ENCODE measurements around the gene EIF2S3B. TPM values are rescaled to one million over a fixed set of nuclear protein-coding genes. Genes with fewer than 3 reads are reported as not detected.
"Not testable (repeated sequence)": the region's sequence is repeated elsewhere in the genome, so short reads cannot be mapped to it uniquely, and the experiment has no call there.

The EIF2S3B gene
- total RNA-seq, 1 experiment from 2014 or later = 3.8 TPM

GRCh38 chr12:10466311-10466710, 39.4 kb upstream of the EIF2S3B start:
- H3K27ac ChIP-seq (ENCODE audit: low read depth, low read length, poor library complexity, severe bottlenecking) = no peak overlapping the region
- no peaks in the 10 kb centered on the region for H3K9me3 ChIP-seq (ENCODE audit: low read depth, low read length, poor library complexity, severe bottlenecking)
- CTCF ChIA-PET = no interaction called here
- H3K36me3 ChIP-seq (ENCODE audit: insufficient read depth, low read length, poor library complexity, severe bottlenecking) = no peaks in the 10 kb centered on the region
- H3K4me3 ChIP-seq (ENCODE audit: low read depth, low read length, poor library complexity, severe bottlenecking) = no peak overlapping the region
- intact Hi-C loops (cut with micrococcal nuclease; ENCODE audit: unreplicated experiment) = no loop called here
- no peak for TF ChIP-seq CTCF (conservative IDR thresholded peaks at IDR 0.05; ENCODE audit: low read depth, low read length)
- no peak for TF ChIP-seq EZH2 (IDR thresholded peaks at IDR 0.05; ENCODE audit: borderline replicate concordance, low read depth, low read length, poor library complexity, severe bottlenecking)
- POLR2A ChIA-PET (ENCODE audit: low non-redundant PET) = no interaction called here
- BruUV-seq (replicated peaks) = no TSS peak
- no peaks in the 10 kb centered on the region for H3K27me3 ChIP-seq (replicated peaks; ENCODE audit: insufficient read depth, low read depth, low read length, poor library complexity)
- no peaks in the 10 kb centered on the region for H3K4me1 ChIP-seq (ENCODE audit: insufficient read depth, low read length, poor library complexity, severe bottlenecking)
- DNase-seq (ENCODE audit: low spot score) = no peak

- TF ChIP-seq EZH2 (IDR thresholded peaks at IDR 0.05; ENCODE audit: borderline replicate concordance, low read depth, low read length, poor library complexity, severe bottlenecking) = no peak
- no TSS peak for BruUV-seq (replicated peaks)
- Histone ChIP-seq H3K27ac (ENCODE audit: low read depth, low read length, poor library complexity, severe bottlenecking) (no peak overlapping the region), H3K36me3 (ENCODE audit: insufficient read depth, low read length, poor library complexity, severe bottlenecking) (no peaks in the 10 kb centered on the region), H3K4me1 (ENCODE audit: insufficient read depth, low read length, poor library complexity, severe bottlenecking) (no peaks in the 10 kb centered on the region), H3K9me3 (ENCODE audit: low read depth, low read length, poor library complexity, severe bottlenecking) (no peaks in the 10 kb centered on the region), H3K27me3 (replicated peaks; ENCODE audit: insufficient read depth, low read depth, low read length, poor library complexity) (no peaks in the 10 kb centered on the region), H3K4me3 (ENCODE audit: low read depth, low read length, poor library complexity, severe bottlenecking) (no peak overlapping the region)
- intact Hi-C loops (cut with micrococcal nuclease; ENCODE audit: unreplicated experiment) = no loop called here
- ChIA-PET CTCF (no interaction called here), POLR2A (ENCODE audit: low non-redundant PET) (no interaction called here)
- no peak for DNase-seq (ENCODE audit: low spot score)
Observed at GRCh38 chr12:10469701-10470100, 36.0 kb upstream of the EIF2S3B start.

- H3K9me3 ChIP-seq (ENCODE audit: low read depth, low read length, poor library complexity, severe bottlenecking); H3K27ac ChIP-seq (ENCODE audit: low read depth, low read length, poor library complexity, severe bottlenecking); H3K4me1 ChIP-seq (ENCODE audit: insufficient read depth, low read length, poor library complexity, severe bottlenecking); H3K4me3 ChIP-seq (ENCODE audit: low read depth, low read length, poor library complexity, severe bottlenecking); POLR2A ChIA-PET (ENCODE audit: low non-redundant PET); H3K36me3 ChIP-seq (ENCODE audit: insufficient read depth, low read length, poor library complexity, severe bottlenecking); CTCF ChIA-PET; H3K27me3 ChIP-seq (replicated peaks; ENCODE audit: insufficient read depth, low read depth, low read length, poor library complexity); BruUV-seq (replicated peaks); intact Hi-C loops (cut with micrococcal nuclease; ENCODE audit: unreplicated experiment); DNase-seq (ENCODE audit: low spot score): not testable (repeated sequence)
Observed at GRCh38 chr12:10472808-10473207, 32.9 kb upstream of the EIF2S3B start.

- DNase-seq (ENCODE audit: low spot score); intact Hi-C loops (cut with micrococcal nuclease; ENCODE audit: unreplicated experiment); CTCF ChIA-PET; H3K4me3 ChIP-seq (ENCODE audit: low read depth, low read length, poor library complexity, severe bottlenecking); H3K27me3 ChIP-seq (replicated peaks; ENCODE audit: insufficient read depth, low read depth, low read length, poor library complexity); H3K36me3 ChIP-seq (ENCODE audit: insufficient read depth, low read length, poor library complexity, severe bottlenecking); H3K9me3 ChIP-seq (ENCODE audit: low read depth, low read length, poor library complexity, severe bottlenecking); POLR2A ChIA-PET (ENCODE audit: low non-redundant PET); H3K27ac ChIP-seq (ENCODE audit: low read depth, low read length, poor library complexity, severe bottlenecking); BruUV-seq (replicated peaks); H3K4me1 ChIP-seq (ENCODE audit: insufficient read depth, low read length, poor library complexity, severe bottlenecking): not testable (repeated sequence)
Observed at GRCh38 chr12:10481901-10482300, 23.8 kb upstream of the EIF2S3B start.

- H3K27ac ChIP-seq (ENCODE audit: low read depth, low read length, poor library complexity, severe bottlenecking); POLR2A ChIA-PET (ENCODE audit: low non-redundant PET); BruUV-seq (replicated peaks); intact Hi-C loops (cut with micrococcal nuclease; ENCODE audit: unreplicated experiment); H3K4me1 ChIP-seq (ENCODE audit: insufficient read depth, low read length, poor library complexity, severe bottlenecking); DNase-seq (ENCODE audit: low spot score); H3K9me3 ChIP-seq (ENCODE audit: low read depth, low read length, poor library complexity, severe bottlenecking); CTCF ChIA-PET; H3K27me3 ChIP-seq (replicated peaks; ENCODE audit: insufficient read depth, low read depth, low read length, poor library complexity); H3K36me3 ChIP-seq (ENCODE audit: insufficient read depth, low read length, poor library complexity, severe bottlenecking); H3K4me3 ChIP-seq (ENCODE audit: low read depth, low read length, poor library complexity, severe bottlenecking): not testable (repeated sequence)
Observed at GRCh38 chr12:10487328-10487727, 18.4 kb upstream of the EIF2S3B start.

Data from A673 (cell line).